Superior temporal gyrus (tissue), 1 donor: ENCODE results near the gene PRIM2.
"Not testable (repeated sequence)": the region's sequence is repeated elsewhere in the genome, so short reads cannot be mapped to it uniquely, and the experiment has no call there.

ENCODE experiments used
- DNase-seq: peaks from one replicate; pipeline ENCODE4 v3.0.0-alpha.2; 2016; ENCODE audit errors: extremely low spot score

PRIM2 gene

GRCh38 chr6:57445379-57445778 is 127.9 kb downstream of the PRIM2 start:
- not testable (repeated sequence) for DNase-seq

- not testable (repeated sequence) for DNase-seq
Observed at GRCh38 chr6:57445790-57446468, 128.5 kb downstream of the PRIM2 start.

- DNase-seq: not testable (repeated sequence)
Observed at GRCh38 chr6:57449496-57450066, 132.2 kb downstream of the PRIM2 start.

- DNase-seq: not testable (repeated sequence)
Observed at GRCh38 chr6:57459781-57460180, 142.4 kb downstream of the PRIM2 start.

- DNase-seq: not testable (repeated sequence)
Observed at GRCh38 chr6:57461022-57461421, 143.6 kb downstream of the PRIM2 start.

GRCh38 chr6:57463809-57464208 is 146.4 kb downstream of the PRIM2 start:
- not testable (repeated sequence) for DNase-seq

- not testable (repeated sequence) for DNase-seq
Observed at GRCh38 chr6:57465968-57466367, 148.5 kb downstream of the PRIM2 start.

- DNase-seq: no peak
Observed at GRCh38 chr6:57469072-57469471, 151.6 kb downstream of the PRIM2 start.

GRCh38 chr6:57470148-57470547 is 152.7 kb downstream of the PRIM2 start:
- not testable (repeated sequence) for DNase-seq

- not testable (repeated sequence) for DNase-seq
Observed at GRCh38 chr6:57471314-57471864, 154.0 kb downstream of the PRIM2 start.

- not testable (repeated sequence) for DNase-seq
Observed at GRCh38 chr6:57472861-57473362, 155.5 kb downstream of the PRIM2 start.

- DNase-seq: not testable (repeated sequence)
Observed at GRCh38 chr6:57474862-57475475, 157.5 kb downstream of the PRIM2 start.

GRCh38 chr6:57475656-57476055 is 158.2 kb downstream of the PRIM2 start:
- not testable (repeated sequence) for DNase-seq

GRCh38 chr6:57480194-57480593 is 162.8 kb downstream of the PRIM2 start:
- DNase-seq: not testable (repeated sequence)

- not testable (repeated sequence) for DNase-seq
Observed at GRCh38 chr6:57481121-57481520, 163.7 kb downstream of the PRIM2 start.

- not testable (repeated sequence) for DNase-seq
Observed at GRCh38 chr6:57482471-57482870, 165.0 kb downstream of the PRIM2 start.

GRCh38 chr6:57486494-57487081 is 169.2 kb downstream of the PRIM2 start:
- not testable (repeated sequence) for DNase-seq

GRCh38 chr6:57488551-57488950 is 171.1 kb downstream of the PRIM2 start:
- not testable (repeated sequence) for DNase-seq

GRCh38 chr6:57489887-57490286 is 172.5 kb downstream of the PRIM2 start:
- DNase-seq: not testable (repeated sequence)

- DNase-seq: not testable (repeated sequence)
Observed at GRCh38 chr6:57491795-57492194, 174.4 kb downstream of the PRIM2 start.

- not testable (repeated sequence) for DNase-seq
Observed at GRCh38 chr6:57496251-57496650, 178.8 kb downstream of the PRIM2 start.
